ENCODE results near the gene ANO10. TPM values are rescaled to one million over a fixed set of nuclear protein-coding genes. Genes with fewer than 3 reads are reported as not detected.
A peak's percentile ranks its signal among the peaks of the same experiment; 100 is the strongest.
"Not testable (repeated sequence)": the region's sequence is repeated elsewhere in the genome, so short reads cannot be mapped to it uniquely, and the experiment has no call there.

Gene ANO10
- total RNA-seq, 1 donor from 2014 or later: 32.8 TPM

DNA sequence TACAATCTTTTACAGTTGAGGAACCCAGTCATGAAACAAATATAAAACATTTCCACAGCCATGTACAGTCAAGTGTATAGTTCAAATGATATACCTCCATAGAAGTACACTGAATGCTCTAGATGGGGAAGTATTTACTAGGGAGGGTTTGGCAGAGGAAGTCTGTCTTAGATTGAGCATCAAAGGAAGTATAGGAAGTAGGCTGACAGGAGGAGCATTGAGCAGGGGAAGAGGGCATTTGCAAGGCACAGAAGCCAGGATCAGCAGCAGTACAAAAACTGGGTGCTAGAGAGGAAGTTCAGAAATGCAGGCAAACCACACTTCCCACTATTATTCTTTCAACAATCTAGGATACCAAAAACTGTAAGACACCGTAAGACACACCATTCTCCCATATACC, 122.6 kb downstream of the ANO10 start:
- peaks cover 2% of the 10 kb centered on the region for H3K36me3 Mint-ChIP-seq (ENCODE audit: unreplicated experiment)
- H3K27me3 Mint-ChIP-seq (ENCODE audit: unreplicated experiment): no peaks in the 10 kb centered on the region
- H3K9me3 Mint-ChIP-seq (ENCODE audit: unreplicated experiment): no peaks in the 10 kb centered on the region
- no peak overlapping the region for H3K4me3 Mint-ChIP-seq (ENCODE audit: unreplicated experiment)
- H3K27ac Mint-ChIP-seq (ENCODE audit: unreplicated experiment): no peak overlapping the region
- DNase-seq (ENCODE audit: extremely low spot score, unreplicated experiment): no peak
- no peak for TF ChIP-seq CTCF (IDR thresholded peaks at IDR 0.05)
- H3K4me1 Mint-ChIP-seq (ENCODE audit: unreplicated experiment): peaks cover 18% of the 10 kb centered on the region

DNA sequence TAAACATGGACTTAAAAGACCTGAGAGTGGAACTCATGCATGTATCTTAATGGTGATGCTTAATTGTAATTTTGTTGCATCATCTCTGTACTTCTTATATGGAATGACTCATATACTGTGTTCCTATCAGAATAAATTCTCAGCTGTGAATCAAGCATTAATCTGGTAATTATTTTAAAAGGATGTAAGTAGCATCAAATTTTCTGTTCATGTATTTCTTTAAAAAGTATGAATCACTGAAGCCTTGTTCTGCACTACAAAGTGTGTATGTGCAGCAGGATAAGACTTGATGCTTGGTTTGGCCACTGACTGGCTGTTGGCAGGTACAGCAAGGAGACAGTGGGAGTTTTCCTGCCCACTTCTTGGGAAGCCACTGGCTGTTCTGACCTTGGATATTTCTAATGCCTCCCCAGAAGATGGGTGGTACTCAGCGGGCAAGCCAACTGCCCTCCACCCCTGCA, 123.9 kb downstream of the ANO10 start:
- peaks cover 18% of the 10 kb centered on the region for H3K4me1 Mint-ChIP-seq (ENCODE audit: unreplicated experiment)
- no peak overlapping the region for H3K27ac Mint-ChIP-seq (ENCODE audit: unreplicated experiment)
- no peak for DNase-seq (ENCODE audit: extremely low spot score, unreplicated experiment)

GRCh38 chr3:43497422-43497821, 124.4 kb downstream of the ANO10 start:
- Mint-ChIP-seq H3K27ac (ENCODE audit: unreplicated experiment) (peak overlapping the region; percentile 23), H3K4me3 (ENCODE audit: unreplicated experiment) (no peak overlapping the region), H3K36me3 (ENCODE audit: unreplicated experiment) (peaks cover 2% of the 10 kb centered on the region), H3K4me1 (ENCODE audit: unreplicated experiment) (peaks cover 18% of the 10 kb centered on the region), H3K9me3 (ENCODE audit: unreplicated experiment) (no peaks in the 10 kb centered on the region), H3K27me3 (ENCODE audit: unreplicated experiment) (no peaks in the 10 kb centered on the region)
- no peak for DNase-seq (ENCODE audit: extremely low spot score, unreplicated experiment)
- no peak for TF ChIP-seq CTCF (IDR thresholded peaks at IDR 0.05)

More for the DNA sequence above, 123.9 kb downstream of the ANO10 start:
- no peaks in the 10 kb centered on the region for H3K9me3 Mint-ChIP-seq (ENCODE audit: unreplicated experiment)
- peaks cover 2% of the 10 kb centered on the region for H3K36me3 Mint-ChIP-seq (ENCODE audit: unreplicated experiment)
- no peak overlapping the region for H3K4me3 Mint-ChIP-seq (ENCODE audit: unreplicated experiment)
- TF ChIP-seq CTCF (IDR thresholded peaks at IDR 0.05): no peak
- H3K27me3 Mint-ChIP-seq (ENCODE audit: unreplicated experiment): no peaks in the 10 kb centered on the region

DNA sequence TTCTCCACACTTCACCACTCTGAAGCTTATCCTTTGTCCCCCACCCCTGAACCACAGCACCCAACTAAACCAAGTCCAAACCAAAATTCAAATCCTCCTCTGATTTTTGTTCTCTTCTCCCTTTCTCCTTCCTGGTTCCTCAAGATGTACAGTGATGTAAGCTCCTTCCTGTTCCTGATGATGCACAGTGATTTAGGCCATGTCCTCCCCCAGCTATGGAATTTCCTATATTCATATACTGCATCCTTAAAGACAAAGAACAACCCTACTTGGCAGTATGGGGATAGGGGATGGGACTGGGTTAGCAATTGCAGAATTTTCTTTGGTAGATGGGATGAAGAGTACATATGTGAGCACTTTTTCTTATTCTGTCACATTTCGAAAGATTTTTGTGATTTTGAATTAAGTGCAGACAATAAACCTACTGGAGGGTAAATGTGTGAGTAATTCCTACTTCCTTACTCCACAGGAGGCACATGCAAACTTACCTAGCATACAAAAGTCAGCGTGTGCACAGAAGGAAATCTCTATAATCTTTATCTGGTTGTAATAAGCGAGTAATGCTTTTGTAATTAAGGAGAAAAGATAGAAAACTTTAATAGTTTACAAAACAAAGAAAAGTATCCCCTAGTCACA, 125.0 kb downstream of the ANO10 start:
- Mint-ChIP-seq H3K4me3 (ENCODE audit: unreplicated experiment) (no peak overlapping the region), H3K27ac (ENCODE audit: unreplicated experiment) (peak overlapping the region; percentile 23), H3K4me1 (ENCODE audit: unreplicated experiment) (peaks cover 15% of the 10 kb centered on the region), H3K36me3 (ENCODE audit: unreplicated experiment) (no peaks in the 10 kb centered on the region), H3K27me3 (ENCODE audit: unreplicated experiment) (no peaks in the 10 kb centered on the region), H3K9me3 (ENCODE audit: unreplicated experiment) (no peaks in the 10 kb centered on the region)
- no peak for TF ChIP-seq CTCF (IDR thresholded peaks at IDR 0.05)
- DNase-seq (ENCODE audit: extremely low spot score, unreplicated experiment): no peak

DNA sequence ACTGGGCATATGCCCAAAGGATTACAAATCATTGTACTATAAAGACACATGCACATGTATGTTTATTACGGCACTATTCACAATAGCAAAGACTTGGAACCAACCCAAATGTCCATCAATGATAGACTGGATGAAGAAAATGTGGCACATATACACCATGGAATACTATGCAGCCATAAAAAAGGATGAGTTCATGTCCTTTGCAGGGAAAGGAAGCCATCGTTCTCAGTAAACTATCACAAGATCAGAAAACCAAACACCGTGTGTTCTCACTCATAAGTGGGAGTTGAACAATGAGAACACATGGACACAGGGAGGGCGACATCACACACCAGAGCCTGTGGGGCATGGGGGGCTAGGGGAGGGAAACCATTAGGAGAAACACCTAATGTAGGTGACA, 128.9 kb downstream of the ANO10 start:
- not testable (repeated sequence) for H3K4me3 Mint-ChIP-seq (ENCODE audit: unreplicated experiment); H3K9me3 Mint-ChIP-seq (ENCODE audit: unreplicated experiment); H3K27ac Mint-ChIP-seq (ENCODE audit: unreplicated experiment); DNase-seq (ENCODE audit: extremely low spot score, unreplicated experiment); H3K36me3 Mint-ChIP-seq (ENCODE audit: unreplicated experiment); H3K27me3 Mint-ChIP-seq (ENCODE audit: unreplicated experiment)
- H3K4me1 Mint-ChIP-seq (ENCODE audit: unreplicated experiment): peaks cover 21% of the 10 kb centered on the region

GRCh38 chr3:43491807-43492206, 130.0 kb downstream of the ANO10 start:
- not testable (repeated sequence) for H3K36me3 Mint-ChIP-seq (ENCODE audit: unreplicated experiment); H3K4me3 Mint-ChIP-seq (ENCODE audit: unreplicated experiment); H3K27ac Mint-ChIP-seq (ENCODE audit: unreplicated experiment); DNase-seq (ENCODE audit: extremely low spot score, unreplicated experiment); H3K27me3 Mint-ChIP-seq (ENCODE audit: unreplicated experiment); H3K9me3 Mint-ChIP-seq (ENCODE audit: unreplicated experiment)
- H3K4me1 Mint-ChIP-seq (ENCODE audit: unreplicated experiment): peaks cover 12% of the 10 kb centered on the region
